Measurements from ENCODE around the gene NPC2.
"Not testable (repeated sequence)": the region's sequence is repeated elsewhere in the genome, so short reads cannot be mapped to it uniquely, and the experiment has no call there.

The NPC2 gene

DNA sequence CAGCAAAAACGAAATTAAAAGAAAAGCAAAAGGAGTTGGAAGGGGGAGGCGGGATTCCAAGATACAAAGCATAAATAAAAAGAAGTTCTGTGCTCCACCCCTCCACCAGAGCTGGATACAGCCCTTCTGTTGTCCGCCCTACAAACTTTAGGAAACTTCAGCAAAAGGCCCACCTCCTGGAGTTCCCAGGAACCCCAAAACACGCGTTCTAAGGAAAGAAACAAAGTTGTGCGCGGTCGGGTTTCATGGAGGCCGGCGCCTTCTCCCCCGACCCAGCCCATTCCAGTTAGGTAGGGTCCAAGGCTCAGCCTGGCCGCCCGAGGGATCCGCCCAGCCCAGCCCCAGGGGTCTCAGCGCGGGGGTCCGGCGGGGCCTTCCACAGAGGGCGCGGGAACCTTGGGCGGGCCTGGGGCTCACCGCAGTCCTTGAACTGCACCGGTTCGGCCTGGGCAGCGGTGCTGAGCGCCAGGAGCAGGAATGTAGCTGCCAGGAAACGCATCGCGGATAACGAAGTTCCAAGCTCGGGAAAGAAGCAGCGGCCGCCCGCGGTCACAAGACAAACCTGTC lies at the start of gene NPC2:
NPC2 (minus strand) TSS at position 530 of the 567 bp plus-strand sequence; CDS start at position 499, 31 bp downstream.
- DNase-seq (ENCODE audit: low spot score) = peak; percentile 17

DNA sequence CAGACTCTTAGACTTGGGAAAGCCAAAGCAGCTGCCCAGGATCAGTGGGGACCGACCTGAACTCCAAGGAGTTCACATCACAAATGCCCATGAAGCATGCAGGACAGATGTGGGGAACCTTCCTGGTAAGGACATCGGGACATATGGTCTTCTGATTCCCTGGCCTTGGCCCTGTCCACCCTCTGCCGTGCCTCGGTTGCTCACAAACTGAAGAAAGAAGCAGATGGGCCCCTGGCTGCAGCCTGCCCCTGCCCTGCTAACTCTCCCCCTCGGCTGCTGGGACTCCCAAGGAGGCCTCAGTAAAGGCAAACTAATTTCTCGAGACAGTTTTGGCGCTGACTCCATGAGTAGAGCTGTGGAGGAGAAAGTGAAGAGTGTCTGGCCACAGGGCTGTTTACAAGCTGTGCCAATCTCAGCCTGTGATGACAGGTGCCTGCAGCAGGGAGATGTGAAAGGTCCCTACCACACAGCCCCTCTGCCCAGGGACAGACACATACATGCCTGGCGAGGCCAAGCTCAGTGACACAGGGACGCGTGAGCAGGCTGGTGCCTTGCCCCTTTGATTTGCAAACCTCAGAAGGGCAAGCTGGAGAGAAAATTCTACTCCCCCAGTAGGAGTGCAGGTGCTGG lies 49.1 kb upstream of the NPC2 start:
- DNase-seq (ENCODE audit: low spot score) = no peak

DNA sequence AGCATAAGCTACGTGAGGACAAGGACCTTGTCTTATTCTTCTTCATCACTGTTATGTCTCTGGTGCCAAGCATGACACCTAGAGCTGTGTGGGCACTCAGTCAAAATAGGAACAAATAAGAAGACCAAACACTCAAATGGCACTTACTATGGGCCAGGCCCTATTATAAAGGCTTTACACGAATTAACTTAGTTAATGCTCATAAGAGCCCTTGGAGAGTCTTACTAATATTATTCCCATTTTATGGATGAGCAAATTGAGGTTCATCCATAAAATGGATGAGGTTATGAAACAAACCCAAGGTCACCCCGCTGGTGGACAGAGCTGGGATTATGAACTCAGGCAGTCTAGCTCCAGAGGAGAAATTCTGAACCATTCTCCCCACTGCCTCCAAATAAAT lies 48.1 kb upstream of the NPC2 start:
- no peak for DNase-seq (ENCODE audit: low spot score)

DNA sequence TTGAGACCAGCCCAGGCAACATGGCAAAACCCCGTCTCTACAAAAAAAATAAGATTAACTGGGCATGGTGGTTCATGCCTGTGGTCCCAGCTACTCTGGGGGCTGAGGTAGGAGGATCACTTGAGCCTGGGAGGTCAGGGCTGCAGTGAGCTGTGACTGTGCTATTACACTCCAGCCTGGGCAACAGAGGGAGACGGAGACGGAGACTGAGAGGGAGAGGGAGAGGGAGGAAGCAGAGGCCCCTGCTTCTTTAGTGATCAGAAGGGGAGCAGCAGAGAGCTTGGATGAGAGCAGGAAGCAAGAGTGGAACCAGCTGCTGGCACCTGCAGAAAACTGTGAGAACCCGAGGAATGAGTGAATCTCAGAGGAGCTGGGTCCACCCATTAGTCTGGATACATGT lies 46.4 kb upstream of the NPC2 start:
- no peak for DNase-seq (ENCODE audit: low spot score)

DNA sequence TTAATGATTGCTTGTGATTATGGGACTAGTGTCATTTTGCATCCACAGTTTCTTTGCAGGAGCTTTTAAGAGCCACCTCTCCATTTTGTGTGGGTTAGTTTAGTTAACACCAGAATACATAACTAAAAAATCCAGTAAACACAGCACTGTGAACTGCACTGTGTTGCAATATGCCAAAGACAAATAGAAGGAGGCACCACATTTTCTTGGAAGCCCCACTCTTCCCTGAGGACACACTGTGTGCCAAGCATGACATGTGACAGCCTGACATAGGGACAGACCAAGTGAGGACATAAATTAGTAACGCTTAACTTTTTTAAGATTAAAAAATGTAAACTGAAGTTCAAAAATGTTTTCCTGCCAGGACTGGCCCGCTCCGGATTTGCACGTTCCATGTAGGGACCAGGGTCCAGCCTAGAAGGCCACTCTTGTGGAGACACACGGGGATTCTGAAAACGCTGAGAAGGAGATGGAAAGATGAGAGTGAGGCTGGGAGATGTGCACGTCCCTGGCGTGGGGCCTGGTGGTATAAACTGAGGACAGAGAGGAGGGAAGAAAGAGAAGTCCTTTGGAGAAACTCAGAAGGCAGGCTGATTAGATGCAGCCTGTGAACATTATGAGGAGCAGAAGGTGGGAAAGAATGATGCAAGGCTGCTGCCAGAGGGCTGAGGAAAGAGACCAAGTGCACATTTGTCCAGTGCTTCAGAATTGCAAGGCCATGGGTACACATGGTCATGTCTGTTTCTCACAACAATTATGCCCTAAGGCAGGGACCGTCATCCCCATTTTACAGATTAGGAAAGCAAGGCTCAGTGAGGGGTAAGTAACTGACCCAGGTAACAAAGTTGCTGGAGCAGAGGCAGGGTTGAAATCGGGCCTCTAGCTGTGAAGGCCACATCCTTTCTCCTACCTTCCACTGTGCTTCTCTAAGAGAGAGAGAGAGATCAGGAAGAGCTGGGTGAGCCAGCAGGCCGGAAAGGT lies 45.6 kb upstream of the NPC2 start:
- DNase-seq (ENCODE audit: low spot score) = no peak

DNA sequence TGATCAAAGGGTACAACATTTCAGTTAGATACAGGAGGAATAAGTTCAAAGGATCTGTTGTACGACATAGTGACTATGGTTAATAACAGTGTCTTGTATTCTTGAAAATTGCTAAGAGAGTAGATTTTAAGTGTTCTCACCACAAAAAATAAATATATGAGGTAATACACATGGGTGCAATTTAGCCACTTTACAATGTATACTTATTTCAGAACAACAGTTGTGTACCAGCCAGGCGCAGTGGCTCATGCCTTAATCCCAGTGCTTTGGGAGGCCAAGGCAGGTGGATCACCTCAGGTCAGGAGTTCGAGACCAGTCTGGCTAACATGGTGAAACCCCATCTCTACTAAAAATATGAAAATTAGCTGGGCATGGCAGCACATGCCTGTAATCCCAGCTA lies 43.2 kb upstream of the NPC2 start:
- not testable (repeated sequence) for DNase-seq (ENCODE audit: low spot score)

DNA sequence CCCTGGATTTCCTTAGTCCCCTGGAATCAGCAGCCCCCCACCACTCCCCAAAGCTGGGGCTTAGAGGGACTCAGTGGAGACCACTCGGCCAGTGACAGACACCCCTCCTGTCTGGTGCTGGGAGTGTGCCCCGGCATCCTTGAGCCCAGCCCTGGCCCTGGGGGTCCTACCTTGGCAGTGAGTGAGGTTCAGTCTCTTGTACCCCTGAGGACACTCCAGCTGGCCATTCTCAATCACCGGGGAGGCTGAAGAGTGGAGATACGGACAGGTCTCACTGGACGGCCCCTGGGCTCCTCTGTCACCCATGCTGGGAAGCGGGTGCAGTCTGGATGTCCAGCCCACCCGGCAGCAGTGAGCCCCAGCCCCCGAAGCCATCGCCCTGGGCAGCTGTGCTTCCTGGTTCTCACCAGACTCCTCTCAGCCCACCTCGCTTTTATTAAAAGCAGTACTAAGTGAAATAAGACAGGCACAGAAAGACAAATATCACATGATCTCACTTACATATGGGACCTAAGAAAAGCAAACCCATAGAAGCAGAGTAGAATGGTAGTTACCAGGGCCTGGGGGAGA lies 42.7 kb upstream of the NPC2 start:
- DNase-seq (ENCODE audit: low spot score) = no peak

DNA sequence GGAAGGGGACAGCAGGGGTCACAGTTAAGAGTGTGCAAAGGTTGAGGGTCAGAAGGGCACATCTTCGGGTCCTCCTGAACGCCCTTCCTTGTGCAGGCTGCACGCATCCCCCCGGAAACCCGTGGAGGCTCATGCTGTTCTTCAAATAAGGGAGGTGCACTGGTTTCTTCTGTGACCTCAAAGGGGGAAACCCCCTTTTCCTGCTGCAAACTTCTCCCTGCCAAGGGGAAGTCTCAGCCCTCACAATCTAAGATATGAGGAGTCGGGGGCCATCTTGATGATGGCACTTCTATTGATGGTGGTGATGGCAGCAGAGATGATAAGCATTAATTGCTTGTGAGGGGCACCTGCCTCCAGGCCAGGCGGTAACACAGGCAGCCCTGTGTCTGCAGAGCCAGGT lies 40.5 kb upstream of the NPC2 start:
- DNase-seq (ENCODE audit: low spot score) = no peak

DNA sequence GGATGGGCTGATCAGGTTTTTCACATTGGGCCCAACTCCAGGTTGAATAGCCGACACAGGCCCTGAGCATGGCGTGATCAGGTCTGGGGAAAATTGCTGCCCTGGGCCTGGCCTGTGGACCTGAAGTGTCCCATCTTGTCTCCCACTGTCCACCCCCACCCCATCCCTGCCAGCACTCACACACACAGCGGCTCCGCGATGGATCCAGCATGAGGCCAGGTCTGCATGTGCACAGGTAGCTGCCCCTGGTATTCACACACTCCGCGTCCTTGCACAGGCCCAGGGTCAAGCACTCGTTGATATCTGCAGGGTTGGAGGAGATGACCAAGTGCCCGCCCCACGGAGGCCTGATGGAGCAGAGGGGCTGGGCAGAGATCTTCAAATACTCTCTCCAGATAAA lies 39.1 kb upstream of the NPC2 start:
- DNase-seq (ENCODE audit: low spot score) = no peak

DNA sequence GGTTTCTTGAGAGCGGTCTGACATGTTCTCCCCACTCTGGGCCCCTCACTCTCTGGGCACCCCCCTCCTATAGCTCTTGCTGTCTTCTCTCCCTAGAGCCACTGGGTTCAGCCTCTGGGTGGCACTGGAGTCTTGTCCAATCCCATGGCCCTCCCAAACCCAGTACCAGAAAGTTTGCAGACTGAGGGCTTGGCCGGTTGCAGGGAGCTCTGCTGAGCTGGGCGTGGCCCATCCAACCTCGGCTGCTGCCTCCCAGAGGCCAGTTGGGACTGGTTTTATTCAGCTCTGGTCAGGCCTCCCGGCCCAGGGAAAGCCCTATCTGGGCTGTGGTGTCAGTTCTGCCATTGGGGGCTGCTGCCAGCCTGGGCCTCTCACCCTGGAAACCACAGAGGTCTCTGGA lies 38.4 kb upstream of the NPC2 start:
- no peak for DNase-seq (ENCODE audit: low spot score)

DNA sequence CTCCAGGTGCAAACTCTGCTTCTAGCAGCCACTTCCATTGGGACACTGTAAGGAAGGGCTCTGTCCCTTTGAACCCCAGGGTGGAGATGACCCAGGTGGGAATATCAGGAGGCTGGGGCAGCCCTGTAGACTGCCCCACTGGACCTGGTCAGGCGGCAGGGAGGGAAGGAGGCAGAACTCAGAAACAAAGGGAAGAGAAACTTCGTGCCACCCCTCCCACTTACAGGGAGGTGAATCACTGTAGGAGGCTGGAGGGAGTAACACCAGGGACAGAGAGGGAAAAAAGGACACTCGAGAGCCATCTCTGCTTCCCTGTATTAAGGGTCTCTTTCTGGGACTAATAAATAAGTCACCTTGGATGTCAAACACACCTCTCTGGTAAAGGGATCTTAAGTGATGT lies 37.9 kb upstream of the NPC2 start:
- no peak for DNase-seq (ENCODE audit: low spot score)

DNA sequence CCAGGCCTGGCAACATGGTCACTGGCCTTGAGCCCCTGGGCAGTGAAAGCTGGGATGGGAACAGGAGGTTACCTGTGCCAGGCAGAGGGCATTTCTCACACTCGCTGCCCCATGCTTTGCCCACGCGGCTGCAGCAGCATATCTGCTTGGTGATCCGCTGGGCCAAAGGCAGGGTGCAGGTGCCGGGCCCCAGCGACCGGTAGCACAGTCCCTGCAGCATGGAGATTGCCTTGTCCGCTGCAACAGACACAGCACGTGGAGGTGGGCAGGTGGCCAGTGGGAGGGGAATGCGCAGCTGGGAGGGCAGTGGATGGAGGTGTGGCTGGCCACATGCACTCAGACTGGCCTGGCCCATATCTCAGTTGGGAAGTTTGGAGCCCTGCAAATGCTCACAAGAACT lies 35.8 kb upstream of the NPC2 start:
- no peak for DNase-seq (ENCODE audit: low spot score)

DNA sequence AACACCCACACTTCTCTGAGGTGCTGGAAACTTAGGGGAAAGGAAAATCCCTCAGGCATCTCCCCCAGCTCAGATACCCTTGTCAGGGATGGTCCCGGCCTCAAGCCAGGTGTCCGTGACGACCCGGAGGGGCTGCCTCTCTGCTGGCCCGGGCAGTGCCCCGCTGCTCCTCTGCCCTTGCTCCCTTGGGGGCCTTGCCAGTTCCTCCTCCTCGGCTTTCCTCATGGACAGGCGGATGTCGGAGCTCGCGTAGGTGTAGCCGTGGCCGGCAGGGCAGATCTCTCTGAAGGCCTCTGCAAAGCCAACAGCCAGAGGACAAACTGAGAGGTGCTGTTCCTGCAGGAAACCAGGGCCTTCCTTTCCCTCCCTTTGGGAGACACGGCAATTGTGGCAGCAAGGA lies 35.3 kb upstream of the NPC2 start:
- no peak for DNase-seq (ENCODE audit: low spot score)

DNA sequence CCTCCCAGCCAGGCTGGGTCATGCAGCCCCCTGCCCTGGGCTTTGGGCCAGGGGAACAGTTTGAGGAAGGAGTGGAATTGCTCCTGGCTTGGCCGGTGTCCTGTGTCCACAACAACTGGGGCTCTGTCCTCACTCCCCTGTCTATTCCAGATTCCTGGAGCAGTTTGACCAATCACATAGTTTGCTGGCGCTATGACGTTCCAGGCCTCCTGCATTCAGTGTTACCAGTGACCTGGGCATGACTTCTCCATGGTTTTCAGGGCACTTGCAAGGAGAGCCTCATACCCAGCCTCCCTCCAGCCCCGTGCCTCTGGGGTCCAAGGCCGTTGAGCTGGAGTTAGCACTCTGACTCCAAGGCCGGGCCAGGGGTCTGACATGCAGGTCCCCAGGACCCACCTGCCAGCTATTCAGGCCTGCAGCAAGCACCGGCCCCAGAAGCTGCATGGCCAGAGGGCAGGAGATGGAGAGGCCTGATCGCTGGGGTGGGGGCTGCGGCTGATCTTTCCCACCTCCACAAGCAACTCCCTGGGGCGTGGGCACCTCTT lies 34.7 kb upstream of the NPC2 start:
- no peak for DNase-seq (ENCODE audit: low spot score)

DNA sequence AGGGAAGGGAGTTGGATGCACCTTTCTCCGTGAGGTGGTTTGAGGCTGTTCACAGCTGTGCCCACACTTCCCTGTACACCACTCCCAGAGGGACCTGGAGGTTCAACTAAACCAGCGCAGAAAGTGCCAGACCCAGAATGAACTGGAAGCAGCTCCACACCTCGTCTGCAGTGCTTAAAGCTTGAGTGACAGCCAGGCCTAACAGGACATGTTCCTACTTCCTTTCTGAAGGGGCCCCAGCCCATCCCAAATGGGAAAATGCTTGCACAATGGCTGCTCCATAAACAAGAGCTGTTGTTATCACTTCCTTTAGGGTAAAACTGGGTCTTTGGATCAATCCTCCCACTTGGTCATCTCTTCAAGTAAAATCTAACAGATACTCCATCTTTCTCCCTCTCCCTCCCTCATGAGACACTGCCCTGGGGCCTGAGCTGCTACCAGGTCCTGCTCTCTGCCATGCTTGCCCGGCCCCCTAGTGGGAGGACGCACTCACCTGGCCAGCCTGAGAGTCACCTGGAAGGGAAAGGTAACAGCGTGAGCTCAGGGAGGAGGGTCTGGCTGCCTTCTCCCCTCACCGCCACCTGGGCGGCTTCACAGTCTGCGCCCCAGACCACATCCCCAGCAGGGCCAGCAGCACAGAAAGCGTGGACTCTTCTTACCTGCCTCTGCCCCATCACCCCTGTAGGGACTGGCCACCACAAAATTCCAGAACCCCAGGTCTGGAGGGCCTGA lies 33.9 kb upstream of the NPC2 start:
- no peak for DNase-seq (ENCODE audit: low spot score)

DNA sequence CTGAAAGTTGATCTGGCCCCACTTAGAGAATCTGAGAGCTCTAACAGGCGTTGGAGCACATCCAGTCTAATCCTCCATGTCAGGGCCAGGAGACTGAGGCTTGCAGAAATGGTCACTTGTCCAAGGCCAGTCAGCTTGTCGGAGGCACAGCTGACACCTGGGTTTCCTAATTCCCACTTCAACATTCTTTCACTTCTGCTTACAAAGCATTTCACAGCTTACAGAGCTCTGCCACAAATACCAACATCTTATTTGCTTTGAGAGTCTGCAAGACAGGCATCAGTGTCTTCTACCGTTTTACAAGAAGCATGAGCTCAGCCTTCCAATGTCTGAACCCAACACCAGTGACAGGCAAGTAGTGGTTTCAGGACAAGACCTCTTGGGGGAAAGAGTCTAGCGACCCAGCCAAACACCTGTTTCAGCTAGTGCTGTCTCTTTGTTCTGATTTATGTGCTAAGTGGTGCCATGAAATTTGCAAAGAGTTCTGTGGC lies 32.3 kb upstream of the NPC2 start:
- DNase-seq (ENCODE audit: low spot score) = no peak

DNA sequence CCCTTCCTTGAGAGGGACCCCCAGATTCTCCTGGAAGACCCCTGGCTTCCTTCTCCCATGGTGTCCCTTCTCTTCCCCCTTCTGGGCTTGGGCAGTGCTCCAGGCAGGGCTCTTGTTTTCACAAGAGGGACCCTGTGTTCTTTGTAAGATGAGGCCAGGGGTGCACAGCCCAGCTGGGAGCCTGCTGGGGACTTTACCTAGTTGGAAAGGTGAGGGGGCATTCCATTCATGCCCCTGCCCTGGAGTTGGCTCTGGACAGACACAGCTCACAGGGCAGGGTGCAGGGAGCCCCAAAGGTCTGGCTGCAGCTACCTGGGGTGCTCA lies 31.7 kb upstream of the NPC2 start:
- no peak for DNase-seq (ENCODE audit: low spot score)

DNA sequence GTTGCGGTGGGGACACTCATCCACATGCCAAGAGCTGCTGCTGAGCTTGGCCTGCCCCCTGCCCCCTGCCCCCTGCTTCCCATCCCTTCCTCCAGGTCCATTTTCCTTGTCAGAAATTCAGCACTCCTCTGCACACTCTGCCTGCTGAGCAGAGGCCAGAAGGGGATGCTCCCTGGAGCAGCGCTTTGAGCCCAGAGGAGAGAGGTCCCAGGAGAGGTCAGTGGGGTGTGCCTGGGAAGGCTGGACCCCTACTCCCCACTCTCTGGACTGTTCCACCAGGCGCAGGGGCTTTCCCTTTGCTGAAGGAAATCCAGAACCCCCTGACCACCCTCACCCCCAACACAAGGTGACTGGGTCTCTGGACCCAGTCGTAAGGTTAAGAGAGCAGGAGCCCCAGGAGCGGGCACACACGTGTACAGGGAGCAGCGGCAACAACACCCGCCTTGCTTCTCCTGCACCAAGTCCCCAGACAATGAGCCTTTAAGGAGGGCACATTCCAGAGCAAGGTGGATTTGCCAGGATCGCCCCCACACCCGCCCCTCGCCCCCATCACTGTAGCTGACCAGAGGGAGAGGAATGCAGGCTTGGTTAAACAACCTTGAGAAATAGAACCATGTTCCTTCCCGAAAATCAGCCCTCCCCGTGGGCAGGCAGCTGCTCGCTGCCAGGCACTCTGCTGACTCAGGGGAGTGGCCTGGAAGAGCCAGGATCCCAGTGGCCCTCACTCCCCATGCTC lies 31.1 kb upstream of the NPC2 start:
- no peak for DNase-seq (ENCODE audit: low spot score)

DNA sequence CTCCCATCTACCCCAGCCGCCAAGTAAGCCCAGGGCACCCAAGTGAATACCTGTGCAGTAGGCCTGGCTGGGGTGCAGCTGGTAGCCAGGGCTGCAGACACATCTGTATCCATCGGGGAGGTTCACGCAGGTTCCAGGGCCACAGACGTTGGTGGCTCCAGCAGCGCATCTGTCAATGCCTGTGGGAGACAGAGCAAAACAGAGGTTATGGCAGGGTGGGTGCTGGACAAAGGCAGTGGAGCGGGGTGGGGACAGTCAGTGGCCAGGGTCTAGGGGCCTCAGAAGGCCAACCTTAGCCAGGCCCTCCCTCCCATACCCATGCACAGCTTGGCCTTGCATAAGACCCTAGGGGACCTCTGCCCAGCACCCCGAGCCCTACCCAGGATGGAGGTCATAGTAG lies 29.6 kb upstream of the NPC2 start:
- DNase-seq (ENCODE audit: low spot score) = no peak

DNA sequence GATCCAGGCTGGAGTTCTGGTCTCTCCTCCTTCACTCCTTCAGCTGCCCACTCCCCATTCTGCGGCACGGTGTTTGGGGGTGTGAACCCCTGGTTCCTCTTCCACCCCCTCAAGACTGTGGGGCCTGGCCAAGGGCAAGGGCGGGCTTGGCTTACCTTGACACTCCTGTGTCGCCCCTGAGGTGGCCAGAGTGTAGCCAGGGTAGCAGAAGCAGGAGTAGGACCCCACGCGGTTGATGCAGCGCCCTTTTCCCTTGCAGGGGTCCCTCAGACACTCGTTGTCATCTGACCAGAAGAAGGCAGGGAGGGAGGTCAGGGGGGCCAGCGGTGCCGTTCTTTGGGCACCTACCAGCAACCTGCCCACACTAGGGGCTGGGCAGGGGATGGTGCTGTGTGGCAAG lies 28.7 kb upstream of the NPC2 start:
- no peak for DNase-seq (ENCODE audit: low spot score)
